Stomach (tissue), 4 donors: ENCODE results near the gene WDR18.

Experiments
- EP300 ChIP-seq: sonication (generic); formaldehyde crosslinking; IDR thresholded peaks from one replicate; pipeline ENCODE4 v1.6.1; 2017; ENCODE audit warnings: antibody characterized with exemption
- POLR2A ChIP-seq, 4 donors: fragments of 450-650 bp; IDR thresholded peaks; one replicate each; pipeline ENCODE4 v1.6.1; 2016; ENCODE audit warnings: antibody characterized with exemption in 4 of 4, control low read depth in 2 of 4, mild to moderate bottlenecking in 1 of 4, moderate library complexity in 1 of 4
- POLR2AphosphoS5 ChIP-seq, 3 donors: sonication (generic); formaldehyde crosslinking; IDR thresholded peaks; one replicate each; pipeline ENCODE4 v1.6.1; 2016; ENCODE audit warnings: antibody characterized with exemption in 3 of 3
- TF ChIP-seq, protein P1 (sequence below), 7 experiments: fragments of 450-650 bp in 4 of 7; fragments of 200-600 bp in 3 of 7; sonication (generic) in 3 of 7; IDR thresholded peaks; one replicate each; pipeline ENCODE4 v1.5.1; 2016 to 2019; ENCODE audit warnings: antibody characterized with exemption in 7 of 7, control low read depth in 2 of 7, mild to moderate bottlenecking in 1 of 7

GRCh38 chr19:1025960-1026782, 42.0 kb downstream of the WDR18 start, which contains the start of gene CNN2:
- TF ChIP-seq, protein P1, sequence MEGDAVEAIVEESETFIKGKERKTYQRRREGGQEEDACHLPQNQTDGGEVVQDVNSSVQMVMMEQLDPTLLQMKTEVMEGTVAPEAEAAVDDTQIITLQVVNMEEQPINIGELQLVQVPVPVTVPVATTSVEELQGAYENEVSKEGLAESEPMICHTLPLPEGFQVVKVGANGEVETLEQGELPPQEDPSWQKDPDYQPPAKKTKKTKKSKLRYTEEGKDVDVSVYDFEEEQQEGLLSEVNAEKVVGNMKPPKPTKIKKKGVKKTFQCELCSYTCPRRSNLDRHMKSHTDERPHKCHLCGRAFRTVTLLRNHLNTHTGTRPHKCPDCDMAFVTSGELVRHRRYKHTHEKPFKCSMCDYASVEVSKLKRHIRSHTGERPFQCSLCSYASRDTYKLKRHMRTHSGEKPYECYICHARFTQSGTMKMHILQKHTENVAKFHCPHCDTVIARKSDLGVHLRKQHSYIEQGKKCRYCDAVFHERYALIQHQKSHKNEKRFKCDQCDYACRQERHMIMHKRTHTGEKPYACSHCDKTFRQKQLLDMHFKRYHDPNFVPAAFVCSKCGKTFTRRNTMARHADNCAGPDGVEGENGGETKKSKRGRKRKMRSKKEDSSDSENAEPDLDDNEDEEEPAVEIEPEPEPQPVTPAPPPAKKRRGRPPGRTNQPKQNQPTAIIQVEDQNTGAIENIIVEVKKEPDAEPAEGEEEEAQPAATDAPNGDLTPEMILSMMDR (IDR thresholded peaks at IDR 0.05): no peak
- TF ChIP-seq POLR2A (IDR thresholded peaks at IDR 0.05) (peak in 2 of 4 donors; percentile 32 to 54), EP300 (no peak), POLR2AphosphoS5 (IDR thresholded peaks at IDR 0.05) (peak; percentile 64 to 91 (median 89))
